GM21529 (cell line): Measurements from ENCODE around the gene PKP3.
"Not testable (repeated sequence)": the region's sequence is repeated elsewhere in the genome, so short reads cannot be mapped to it uniquely, and the experiment has no call there.

Experiments
- ATAC-seq: cut with Tn5 transposase; IDR thresholded peaks from one replicate; pipeline ENCODE4 v1.9.1; 2021; ENCODE audit not compliant: unreplicated experiment

The PKP3 gene

DNA sequence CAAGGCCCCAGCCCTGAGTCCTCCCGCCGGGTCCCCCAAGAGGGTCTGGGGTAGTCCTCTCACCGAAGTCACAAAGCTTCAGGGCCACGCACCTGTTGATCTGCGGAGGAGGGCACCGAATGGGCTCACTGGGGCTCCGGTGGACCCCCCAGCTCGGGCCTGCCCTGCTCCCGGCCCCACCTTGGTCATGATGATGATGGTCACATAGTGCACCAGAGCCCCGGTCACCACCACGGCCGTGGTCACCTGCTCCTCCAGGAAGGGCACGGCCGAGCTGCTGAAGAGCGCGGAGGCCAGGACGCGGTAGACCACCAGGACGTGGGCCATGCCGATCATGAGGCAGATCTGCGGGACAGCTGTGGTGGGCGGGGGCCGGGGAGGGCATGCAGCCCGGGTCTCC lies 34.3 kb downstream of the PKP3 start:
- ATAC-seq: no peak

DNA sequence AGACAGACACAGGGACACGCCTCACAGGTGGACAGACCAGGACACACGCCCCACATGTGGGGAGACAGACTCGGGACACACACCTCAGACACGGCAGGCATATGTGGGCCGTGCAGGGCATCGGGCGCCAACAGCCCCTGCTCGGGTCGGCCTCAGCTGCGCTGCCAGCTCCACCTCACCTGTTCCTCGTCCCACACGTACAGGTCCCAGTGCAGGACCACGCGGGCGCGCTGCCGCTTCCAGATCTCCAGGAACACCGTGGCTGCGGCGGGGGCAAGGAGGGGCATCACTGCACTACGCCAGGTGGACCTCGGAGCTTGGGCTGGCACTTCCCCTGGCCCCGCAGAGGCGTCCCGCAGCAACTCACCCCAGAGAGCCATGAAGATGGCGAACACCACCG lies 35.4 kb downstream of the PKP3 start:
- no peak for ATAC-seq

DNA sequence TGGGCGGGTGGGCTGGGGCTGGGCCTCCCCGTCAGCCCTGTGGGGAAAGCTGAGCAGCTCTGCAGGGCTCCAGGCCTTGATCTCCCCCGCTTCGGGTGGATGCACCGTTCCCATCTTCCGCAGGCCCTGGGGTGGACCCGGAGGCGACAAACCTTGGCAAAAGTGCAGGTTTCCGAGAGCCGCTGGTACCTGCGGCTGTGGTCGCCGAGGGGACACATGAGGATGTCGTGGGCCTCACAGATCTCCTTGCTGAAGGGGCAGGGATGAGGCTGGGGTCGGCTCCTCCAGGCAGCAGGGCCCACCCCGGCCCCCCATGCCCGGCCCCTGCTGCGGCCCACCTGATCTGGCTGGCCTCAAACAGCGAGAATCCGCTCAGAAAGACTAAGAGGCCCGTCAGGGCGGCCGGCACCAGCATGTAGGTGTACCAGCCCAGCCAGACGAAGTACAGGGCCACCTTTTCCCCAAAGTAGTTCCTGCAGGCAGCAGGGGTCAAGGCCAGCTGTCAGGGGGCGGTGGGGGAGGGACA lies 36.0 kb downstream of the PKP3 start:
- ATAC-seq: no peak

DNA sequence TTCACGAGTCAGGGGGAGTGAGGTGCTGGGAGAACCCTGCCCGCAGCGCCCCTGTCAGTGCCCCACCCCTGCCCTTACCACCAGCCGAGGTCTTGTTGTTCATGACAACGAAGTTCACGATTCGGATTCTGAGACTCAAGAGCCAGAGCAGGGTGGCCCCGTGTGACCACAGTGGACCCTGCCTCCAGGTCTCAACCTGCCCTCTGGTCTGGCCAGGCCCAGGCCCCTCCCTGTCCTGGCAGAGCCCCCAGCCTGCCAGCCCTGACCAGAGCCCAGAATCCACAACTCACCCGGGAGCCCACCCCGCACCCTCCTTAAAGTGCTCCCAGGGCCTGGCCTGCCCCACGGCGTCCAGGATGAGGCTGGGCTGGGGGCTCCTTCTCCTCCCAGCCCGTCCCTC lies 37.9 kb downstream of the PKP3 start:
- no peak for ATAC-seq

DNA sequence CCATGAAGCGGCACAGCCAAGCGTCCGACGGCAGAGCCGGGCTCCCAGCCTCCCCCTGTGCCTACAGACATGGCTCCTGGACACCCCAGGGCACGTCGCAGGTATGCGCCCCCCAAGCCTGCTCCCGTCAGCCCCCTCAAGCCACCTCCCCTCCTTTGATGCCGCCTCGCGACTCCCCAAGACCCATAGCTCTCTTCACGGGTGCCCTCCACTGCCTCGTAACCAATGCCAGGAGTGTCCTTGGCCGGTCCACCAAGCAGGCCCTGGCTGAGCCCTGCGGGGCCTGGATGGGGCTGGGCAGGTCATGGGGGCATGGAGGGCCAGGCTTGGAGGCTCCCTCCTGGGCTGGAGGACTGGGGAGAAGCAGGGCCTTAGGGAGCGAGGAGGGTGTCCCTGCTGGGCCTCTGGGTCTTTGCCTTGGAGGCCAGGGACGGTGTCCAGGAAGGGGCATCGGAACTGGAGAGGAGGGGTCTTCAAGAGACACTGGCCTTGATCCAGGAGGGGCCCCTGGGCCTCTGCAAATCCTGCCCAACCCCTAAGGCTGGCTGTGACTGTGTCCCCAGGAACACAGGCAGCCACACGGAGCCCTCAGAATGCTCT lies 38.6 kb downstream of the PKP3 start:
- ATAC-seq: no peak

DNA sequence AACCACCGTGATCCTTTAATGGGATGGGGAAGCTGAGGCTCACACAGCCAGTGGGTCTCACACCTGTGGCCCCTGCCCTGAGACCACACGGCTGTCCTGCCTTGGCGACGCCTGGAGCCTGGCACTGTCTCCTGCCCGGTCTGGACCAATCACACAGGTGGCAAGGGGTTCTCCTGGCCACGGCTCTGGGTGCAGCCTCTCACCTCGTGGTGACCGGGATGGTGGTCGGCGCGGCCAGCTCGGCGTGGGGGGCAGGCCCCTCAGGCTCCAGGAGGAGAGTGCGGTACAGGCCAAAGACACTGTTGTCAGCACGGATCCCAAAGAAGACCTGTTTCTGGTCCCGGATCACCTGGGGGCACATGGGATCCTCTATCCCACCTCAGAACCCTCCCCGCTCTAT lies 39.1 kb downstream of the PKP3 start:
- no peak for ATAC-seq

DNA sequence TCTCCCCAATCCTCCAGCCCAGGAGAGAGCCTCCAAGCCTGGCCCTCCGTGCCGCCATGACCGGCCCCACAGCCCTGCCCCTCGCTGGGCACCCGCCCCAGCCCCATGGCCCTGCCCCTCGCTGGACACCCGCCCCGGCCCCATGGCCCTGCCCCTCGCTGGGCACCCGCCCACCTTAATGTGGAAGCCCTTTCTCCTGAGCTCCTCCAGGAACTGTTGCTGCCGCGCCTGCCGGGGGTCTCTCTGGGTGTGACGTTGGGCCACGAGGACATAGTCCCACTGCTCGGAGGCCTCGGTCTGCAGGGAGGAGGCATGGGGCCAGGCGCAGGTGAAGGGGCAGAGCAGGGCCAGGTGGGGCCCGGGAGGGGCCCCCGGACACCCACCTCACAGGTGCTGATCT lies 39.6 kb downstream of the PKP3 start:
- ATAC-seq: no peak

DNA sequence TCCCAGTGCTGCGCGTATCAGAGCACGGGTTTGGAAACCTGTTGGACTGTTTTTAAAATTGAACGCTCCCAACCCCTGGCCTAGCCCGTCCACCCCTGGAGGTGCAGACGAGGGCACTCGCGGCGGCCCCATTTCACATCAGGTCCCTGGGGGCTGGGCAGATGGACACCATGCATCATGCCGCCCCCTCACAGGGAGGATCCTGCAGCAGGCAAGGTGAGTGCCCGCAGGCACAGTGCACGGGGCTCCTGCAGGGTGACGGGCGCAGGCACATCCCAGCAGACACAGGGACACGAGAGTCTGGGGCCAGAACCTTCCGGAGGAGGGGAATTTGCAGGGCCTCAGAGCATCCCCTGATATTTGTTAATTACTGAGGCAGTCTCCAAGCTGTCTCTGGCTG lies 40.5 kb downstream of the PKP3 start:
- no peak for ATAC-seq

DNA sequence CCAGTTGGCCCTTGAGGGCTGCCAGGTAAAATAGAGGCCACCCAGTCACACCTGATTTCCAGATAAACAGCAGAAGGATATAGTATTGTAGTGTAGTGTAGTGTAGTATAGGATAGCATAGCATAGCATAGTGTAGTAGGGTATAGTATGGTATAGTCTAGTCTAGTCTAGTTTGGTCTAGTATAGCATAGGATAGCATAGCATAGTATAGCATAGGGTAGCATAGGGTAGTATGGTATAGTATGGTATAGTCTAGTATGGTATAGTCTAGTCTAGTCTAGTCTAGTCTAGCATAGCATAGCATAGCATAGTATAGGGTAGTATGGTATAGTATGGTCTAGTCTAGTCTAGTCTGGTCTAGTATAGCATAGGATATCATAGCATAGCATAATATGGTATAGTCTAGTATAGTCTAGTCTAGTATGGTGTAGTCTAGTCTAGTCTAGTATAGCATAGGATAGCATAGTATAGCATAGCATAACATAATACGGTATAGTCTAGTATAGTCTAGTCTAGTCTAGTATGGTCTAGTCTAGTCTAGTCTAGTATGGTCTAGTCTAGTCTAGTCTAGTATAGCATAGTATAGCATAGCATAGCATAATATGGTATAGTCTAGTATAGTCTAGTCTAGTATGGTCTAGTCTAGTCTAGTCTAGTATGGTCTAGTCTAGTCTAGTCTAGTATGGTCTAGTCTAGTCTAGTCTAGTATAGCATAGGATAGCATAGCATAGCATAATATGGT lies 41.2 kb downstream of the PKP3 start:
- not testable (repeated sequence) for ATAC-seq

DNA sequence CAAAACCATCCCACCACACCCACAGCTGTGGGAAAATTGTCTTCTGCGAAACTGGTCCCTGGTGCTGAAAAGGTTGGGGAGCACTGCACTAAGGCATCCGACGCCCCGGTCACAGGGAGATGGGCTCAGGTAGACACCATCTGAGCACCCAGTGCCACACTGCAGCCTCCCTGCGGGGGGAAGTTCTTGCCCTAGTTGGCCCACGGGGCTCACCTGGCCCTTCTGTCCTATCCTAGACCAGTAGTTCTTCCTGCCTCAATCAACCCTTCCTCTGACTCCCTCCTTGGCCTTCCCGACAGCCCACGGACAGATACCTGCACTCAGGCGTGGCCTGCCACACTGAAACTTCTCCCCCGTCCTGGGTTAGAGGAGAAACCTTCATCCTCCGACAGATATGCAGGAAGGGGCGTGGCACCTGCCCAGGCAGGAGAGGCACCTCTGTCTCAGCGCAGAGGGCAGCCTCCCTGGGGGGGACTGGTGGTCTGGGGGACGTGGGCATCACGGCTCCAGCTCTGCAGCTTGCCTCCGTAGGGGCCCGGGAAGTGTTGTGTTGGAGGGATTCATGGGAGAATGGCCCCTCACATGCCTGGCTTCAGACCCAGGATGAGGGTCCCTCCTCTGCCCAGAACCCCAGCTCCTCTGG lies 43.3 kb downstream of the PKP3 start:
- no peak for ATAC-seq

DNA sequence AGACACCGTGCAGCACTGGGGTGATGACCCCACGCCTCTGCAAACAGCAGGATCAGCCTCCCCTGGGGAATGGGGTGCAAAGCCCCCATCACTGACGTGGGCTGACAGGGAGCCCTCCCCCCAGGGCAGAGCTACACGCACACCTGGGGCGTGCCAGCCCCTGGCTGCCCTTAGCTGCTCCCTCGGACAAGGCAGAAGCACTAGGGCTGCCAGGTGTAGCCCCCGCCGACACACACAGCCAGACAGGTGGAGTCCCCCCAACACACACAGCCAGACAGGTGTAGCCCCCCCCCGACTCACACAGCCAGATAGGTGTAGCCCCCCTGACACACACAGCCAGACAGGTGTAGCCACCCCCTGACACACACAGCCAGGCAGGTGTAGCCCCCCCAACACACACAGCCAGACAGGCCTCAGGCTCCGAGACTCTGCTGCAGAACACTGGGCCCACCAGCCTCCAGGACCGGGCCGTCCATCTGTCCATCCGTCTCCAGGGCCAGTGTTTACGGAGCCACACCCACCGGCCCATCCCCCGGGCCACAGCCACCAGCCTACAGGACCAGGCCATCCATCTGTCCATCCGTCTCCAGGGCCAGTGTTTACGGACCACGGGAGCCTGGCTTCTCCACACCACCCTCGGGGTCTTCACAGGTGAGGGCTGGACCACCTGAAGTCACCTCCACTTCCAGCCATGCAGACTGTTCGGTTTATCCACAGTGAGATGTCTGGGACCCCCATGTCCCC lies 44.3 kb downstream of the PKP3 start:
- no peak for ATAC-seq

DNA sequence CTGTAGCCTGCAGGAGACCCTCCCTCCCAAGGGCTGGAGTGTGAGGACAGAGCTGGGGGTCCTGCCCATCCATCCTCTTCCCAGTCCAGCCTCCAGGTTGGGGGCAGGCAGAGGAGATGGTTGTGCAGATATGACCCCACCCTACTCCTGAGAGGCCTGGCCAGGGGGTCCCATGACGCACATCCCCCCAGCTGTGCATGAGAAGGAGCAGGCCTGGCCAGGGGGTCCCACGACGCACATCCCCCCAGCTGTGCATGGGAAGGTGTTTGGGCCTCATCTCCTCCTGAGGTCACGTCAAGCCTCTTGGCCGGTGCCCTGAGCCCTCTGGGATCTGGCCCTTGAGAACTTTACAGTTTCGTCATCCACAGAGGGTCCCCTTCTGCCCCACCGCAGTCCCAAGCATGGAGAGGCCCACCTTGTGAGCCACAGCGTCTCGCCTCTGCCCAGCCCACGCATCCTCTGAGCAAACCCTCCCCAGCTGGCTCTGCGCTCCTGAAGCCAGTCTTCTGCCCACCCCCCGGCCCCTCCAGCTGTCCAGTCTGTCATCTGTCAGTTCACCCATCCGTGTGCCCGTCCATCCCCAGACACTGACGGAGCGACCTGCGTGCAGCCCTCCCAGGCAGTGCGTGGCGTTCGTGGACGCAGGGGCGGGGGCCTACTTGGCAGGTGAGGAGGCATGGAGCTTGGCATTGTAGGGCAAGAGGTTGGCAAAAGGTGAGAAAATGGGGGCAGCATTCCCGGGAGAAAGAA lies 45.5 kb downstream of the PKP3 start:
- ATAC-seq: no peak

DNA sequence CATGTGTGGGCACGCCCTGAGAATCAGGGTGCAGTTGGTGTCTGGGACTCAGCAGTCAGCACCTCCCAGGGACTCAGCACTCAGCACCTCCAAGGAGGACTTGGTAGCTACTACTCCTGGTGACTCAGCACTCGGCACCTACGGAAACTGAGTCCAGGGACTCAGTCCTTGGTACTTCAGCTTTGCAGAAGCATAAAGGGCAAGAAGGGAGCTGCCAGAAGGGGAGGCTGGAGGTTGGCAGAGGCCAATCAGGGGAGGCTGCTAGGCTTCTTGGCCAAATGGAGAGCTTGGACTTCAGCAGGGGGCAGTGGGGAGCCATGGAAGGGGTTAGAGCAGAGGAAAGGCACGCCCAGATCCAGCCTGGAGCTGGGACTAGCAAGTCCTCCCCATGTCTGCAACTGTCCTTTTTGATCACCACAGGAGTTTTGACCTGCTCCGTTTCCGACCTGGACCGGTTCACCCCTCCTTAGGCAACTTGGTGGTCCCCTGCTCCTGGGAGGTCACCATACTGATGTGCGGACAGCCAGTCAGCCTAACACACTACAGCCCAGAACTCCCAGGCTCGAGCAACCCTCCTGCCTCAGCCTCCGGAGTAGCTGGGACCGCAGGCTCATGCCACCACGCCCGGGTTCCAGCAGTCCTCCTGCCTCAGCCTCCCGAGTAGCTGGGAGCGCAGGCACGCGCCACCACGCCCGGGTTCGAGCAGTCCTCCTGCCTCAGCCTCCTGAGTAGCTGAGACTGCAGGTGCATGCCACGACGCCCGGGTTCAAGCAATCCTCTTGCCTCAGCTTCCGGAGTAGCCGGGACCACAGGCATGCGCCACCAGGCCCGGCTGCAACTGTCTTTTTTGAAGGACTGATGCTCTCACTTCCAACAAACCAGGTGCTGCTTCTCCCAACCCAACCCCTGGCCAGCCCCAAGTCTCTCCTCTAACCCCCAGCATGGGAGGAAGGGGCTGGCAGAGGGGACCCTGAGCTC lies 46.3 kb downstream of the PKP3 start:
- no peak for ATAC-seq

DNA sequence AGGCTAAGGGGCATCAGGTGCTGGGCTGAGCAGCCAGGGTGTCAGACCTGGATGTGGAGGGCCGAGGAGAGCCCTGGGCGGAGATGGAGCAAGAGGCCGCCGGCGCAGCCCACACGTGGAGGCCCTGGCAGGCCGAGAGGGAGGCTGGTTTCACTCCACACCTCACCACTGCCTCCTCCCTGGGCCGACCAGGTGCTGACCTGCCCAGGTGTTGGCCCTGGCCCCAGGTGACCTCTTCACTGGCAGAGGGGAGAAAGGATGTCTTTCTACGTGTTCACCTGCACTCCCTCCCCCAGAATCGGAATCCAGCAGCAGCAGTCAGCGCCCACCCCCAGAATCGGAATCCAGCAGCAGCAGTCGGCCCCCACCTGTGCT lies 47.0 kb downstream of the PKP3 start:
- ATAC-seq: no peak

DNA sequence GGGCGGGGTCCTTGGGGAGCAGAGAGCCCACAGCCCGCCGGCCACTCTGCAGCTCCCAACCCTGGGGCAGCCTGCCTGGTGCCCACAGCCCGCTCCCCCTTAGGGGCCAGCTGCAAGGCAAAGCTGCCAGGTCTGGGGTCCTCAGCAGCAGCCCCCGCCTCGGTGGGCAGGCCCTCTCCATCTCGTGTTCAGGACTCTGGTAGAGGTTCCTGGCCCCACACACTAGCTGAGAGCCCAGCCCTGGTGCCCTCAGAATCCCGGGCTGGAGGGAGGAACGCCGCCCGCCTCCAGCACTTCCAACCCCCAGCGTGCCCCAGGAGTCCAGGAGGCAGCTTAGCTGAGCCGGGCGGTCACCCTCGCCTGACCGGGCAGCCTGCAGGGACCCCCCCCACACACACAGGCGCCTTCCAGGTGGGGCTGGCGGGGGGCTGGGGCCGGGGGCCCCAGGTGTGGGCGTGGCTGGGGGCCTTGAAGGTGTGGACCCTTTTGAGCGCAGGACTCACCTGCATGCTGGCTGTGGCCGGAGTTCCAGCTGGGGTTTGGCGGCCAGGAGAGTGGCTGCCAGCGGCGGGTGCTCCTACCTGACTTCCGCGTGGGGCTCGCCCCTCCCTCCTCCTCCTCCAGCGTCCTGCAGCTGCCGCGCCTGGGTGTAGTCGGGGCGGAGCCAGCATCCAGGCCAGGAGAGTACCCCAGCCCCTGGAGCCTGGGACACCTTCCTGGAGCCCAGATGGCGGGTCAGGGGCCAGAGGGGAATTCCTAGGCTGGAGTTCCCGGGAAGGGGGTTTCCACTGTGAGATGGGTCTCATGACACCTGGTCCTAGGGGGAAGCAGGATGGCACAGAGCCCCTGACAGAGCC lies 47.6 kb downstream of the PKP3 start, which contains the start of gene ANO9:
Gene ANO9, minus strand, starts transcription at position 594 of the 857 bp plus-strand sequence. Its CDS starts 85 bp downstream, at position 509.
- ATAC-seq: peak; percentile 76

DNA sequence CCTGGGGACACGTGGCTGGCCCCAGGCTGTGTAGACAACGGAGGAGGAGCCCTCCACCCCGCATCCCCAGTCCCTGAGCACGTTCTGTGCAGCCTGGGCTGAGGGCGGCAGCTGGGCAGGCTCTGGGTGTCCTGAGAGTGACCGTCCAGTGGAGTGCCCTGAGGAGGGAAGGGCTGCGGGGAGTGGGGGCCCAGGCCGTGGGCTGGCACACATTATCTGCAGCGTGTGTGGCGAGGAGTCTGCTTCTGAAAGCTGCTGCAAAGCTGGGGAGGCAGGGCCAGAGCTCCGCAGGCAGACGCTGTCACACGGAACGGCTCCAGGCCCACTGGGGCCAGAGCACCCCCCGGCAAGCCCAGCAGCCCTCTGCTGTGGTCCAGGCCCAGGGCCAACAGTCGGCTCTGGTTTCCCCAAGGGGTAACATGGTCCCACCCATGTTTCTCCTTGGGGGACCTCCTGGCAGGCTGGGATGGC lies 48.6 kb downstream of the PKP3 start:
- no peak for ATAC-seq

DNA sequence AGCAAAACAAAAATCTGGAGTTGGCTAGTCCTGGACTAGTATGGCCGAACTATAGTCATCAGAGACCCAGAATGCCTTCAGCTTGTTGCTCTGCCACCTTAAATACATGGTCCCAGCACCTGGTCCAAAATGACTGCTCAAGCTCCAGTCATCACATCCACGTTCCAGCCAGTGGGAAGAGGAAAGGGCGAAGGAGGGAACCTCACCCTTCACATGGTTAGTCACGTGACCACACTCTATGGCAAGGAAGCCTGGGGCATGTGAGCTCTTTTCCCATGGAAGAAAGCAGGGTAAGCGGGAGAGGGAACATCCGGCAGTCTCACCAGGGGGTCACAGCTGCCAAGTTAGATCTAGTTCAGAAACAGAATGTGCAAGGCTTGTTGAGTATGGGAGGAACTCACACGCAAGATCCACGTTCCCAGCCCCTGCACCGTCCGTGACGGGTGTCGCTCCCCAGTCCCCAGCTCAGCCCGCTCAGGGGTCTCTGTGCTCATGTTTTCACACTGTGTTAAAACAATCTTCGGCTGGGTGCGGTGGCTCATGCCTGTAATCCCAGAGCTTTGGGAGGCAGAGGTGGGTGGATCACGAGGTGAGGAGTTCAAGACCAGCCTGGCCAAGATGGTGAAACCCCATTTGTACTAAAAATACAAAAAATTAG lies 49.7 kb downstream of the PKP3 start:
- ATAC-seq: no peak
